Measurements from ENCODE around the gene HOXC9. TPM values are rescaled to one million over a fixed set of nuclear protein-coding genes. Genes with fewer than 3 reads are reported as not detected.

Gene HOXC9
- total and polyA plus RNA-seq, 10 donors = 0.05 TPM; not detected in 9

DNA sequence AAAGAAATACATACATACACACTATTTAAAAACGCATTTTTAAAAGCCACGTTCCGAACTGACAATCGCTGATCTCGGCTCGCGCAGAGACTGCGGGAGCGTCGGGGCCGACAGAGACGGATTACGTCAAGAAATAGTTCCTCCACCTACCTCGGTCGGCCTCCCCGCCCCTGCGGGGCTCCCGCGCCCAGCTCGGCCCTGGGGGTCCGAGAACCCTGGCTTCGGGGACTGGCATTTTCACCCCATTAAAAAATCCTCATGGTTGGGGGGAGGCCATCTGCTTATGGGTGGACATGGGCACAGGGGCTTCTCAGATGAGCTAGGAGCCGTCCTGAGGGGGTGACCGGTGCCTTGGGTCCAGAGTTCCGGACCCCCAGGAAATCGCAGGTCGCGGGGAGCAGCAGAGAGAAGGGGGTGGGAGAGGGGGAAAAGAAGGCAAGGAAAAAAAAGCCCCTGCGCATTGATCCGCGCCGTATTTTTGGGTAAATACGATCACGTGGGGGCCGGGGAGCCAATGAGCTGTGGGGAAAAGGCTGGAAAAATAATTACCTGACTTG lies 324 bp upstream of the HOXC9 start:
- H3K4me3 ChIP-seq = peak overlapping the region in 2 of 8 donors; percentile 25 to 53
- peaks cover 18 to 48% (median 39%) of the 10 kb centered on the region in 6 donors for H3K4me1 ChIP-seq
- H3K9me3 ChIP-seq = no peaks in the 10 kb centered on the region
- DNase-seq = no peak
- H3K27me3 ChIP-seq (replicated peaks in 1 of 7) = peaks cover 18 to 100% (median 100%) of the 10 kb centered on the region in 7 donors
- H3K36me3 ChIP-seq = no peaks in the 10 kb centered on the region
- intact Hi-C loops (cut with DNase I; ENCODE audit: low total_unique reads) = loop anchor here (5.0 kb wide), 1 partner anchor 203 kb away; no protein-coding TSS in a partner anchor
- no peak overlapping the region for H3K27ac ChIP-seq
- 4 to 7% (median 4%) methylated on average over 35 of the region's 35 CpGs for WGBS, 5 donors
- TF ChIP-seq, protein P1, sequence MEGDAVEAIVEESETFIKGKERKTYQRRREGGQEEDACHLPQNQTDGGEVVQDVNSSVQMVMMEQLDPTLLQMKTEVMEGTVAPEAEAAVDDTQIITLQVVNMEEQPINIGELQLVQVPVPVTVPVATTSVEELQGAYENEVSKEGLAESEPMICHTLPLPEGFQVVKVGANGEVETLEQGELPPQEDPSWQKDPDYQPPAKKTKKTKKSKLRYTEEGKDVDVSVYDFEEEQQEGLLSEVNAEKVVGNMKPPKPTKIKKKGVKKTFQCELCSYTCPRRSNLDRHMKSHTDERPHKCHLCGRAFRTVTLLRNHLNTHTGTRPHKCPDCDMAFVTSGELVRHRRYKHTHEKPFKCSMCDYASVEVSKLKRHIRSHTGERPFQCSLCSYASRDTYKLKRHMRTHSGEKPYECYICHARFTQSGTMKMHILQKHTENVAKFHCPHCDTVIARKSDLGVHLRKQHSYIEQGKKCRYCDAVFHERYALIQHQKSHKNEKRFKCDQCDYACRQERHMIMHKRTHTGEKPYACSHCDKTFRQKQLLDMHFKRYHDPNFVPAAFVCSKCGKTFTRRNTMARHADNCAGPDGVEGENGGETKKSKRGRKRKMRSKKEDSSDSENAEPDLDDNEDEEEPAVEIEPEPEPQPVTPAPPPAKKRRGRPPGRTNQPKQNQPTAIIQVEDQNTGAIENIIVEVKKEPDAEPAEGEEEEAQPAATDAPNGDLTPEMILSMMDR (IDR thresholded peaks at IDR 0.05 in 8 of 11, conservative IDR thresholded peaks at IDR 0.05 in 3 of 11) = no peak
- TF ChIP-seq POLR2AphosphoS5 (IDR thresholded peaks at IDR 0.05) (no peak), POLR2A (IDR thresholded peaks at IDR 0.05) (no peak)

- intact Hi-C loops (cut with DNase I; ENCODE audit: low total_unique reads) = loop anchor here (5.0 kb wide), 1 partner anchor 201 kb away; no protein-coding TSS in a partner anchor
- Histone ChIP-seq H3K27ac (no peak overlapping the region), H3K36me3 (no peaks in the 10 kb centered on the region), H3K4me3 (no peak overlapping the region), H3K27me3 (replicated peaks in 1 of 7) (peaks cover 13 to 100% (median 98%) of the 10 kb centered on the region in 7 donors), H3K9me3 (no peaks in the 10 kb centered on the region), H3K4me1 (peaks cover 6 to 48% (median 30%) of the 10 kb centered on the region in 6 donors)
- DNase-seq = peak; percentile 24
- TF ChIP-seq POLR2A (IDR thresholded peaks at IDR 0.05) (no peak), POLR2AphosphoS5 (IDR thresholded peaks at IDR 0.05) (no peak)
- TF ChIP-seq, protein P1 (IDR thresholded peaks at IDR 0.05 in 8 of 11, conservative IDR thresholded peaks at IDR 0.05 in 3 of 11) = no peak
- WGBS, 5 donors = 23 to 30% (median 26%) methylated on average over 8 of the region's 8 CpGs
These were observed 1.6 kb downstream of the HOXC9 start for GRCh38 chr12:54001283-54002187.

- WGBS, 5 donors = 16 to 29% (median 19%) methylated on average over 19 of the region's 19 CpGs
- no peak overlapping the region for H3K27ac ChIP-seq
- peaks cover 13 to 100% (median 98%) of the 10 kb centered on the region in 7 donors for H3K27me3 ChIP-seq (replicated peaks in 1 of 7)
- peak; percentile 43 for DNase-seq
- no peaks in the 10 kb centered on the region for H3K9me3 ChIP-seq
- TF ChIP-seq, protein P1 (IDR thresholded peaks at IDR 0.05 in 8 of 11, conservative IDR thresholded peaks at IDR 0.05 in 3 of 11) = no peak
- no peak for TF ChIP-seq POLR2AphosphoS5 (IDR thresholded peaks at IDR 0.05)
- no peak for TF ChIP-seq POLR2A (IDR thresholded peaks at IDR 0.05)
- no peak overlapping the region for H3K4me3 ChIP-seq
- H3K4me1 ChIP-seq = peaks cover 6 to 48% (median 29%) of the 10 kb centered on the region in 6 donors
- intact Hi-C loops (cut with DNase I; ENCODE audit: low total_unique reads) = loop anchor here (5.0 kb wide), 1 partner anchor 200 kb away; no protein-coding TSS in a partner anchor
- H3K36me3 ChIP-seq = no peaks in the 10 kb centered on the region
These were observed 2.4 kb downstream of the HOXC9 start for GRCh38 chr12:54002278-54002914.
